Fibroblast of skin of left biceps (primary cell): ENCODE results near the gene FPR1.

Source experiments
- DNase-seq, 2 experiments: peaks; one replicate each; pipeline ENCODE4 v3.0.0-alpha.2; 2013; ENCODE audit warnings: low read depth in 2 of 2

FPR1 gene

GRCh38 chr19:51704626-51705025, 47.1 kb downstream of the FPR1 start:
- DNase-seq = no peak

DNA sequence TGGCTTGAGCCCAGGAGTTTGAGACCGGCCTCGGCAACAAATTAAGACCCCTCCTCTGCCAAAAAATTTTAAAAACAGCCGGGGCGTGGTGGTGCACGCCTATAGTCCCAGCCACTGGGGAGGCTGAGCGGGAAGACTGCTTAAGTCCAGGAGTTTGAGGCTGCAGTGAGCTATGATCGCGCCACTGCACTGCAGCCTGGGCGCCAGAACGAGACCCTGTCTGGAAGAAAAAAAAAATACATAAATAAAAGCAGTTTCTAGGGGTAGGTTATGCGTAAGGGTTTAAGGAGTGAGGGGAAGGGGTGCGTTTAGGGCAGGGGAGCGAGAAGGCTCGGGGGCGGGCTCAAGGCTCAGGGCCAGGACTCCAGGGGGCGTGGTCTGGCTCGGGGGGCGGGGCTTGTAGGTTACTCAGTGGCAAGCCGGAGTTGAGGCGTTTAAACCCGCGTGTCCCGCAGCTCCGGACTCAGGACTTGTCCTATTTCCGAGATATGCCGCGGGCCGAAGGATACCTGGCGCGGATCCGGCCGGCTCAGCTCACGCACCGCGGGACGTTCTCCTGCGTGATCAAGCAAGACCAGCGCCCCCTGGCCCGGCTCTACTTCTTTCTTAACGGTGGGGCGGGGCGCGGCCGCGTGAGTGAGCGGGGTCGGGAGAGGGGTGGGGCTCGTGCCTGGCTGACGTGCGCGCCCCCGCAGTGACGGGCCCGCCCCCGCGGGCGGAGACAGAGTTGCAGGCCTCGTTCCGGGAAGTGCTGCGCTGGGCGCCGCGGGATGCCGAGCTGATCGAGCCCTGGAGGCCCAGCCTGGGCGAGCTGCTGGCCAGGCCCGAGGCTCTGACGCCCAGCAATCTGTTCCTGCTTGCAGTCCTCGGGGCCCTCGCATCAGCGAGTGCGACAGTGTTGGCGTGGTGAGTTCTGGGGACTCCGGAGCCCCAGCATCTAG, 47.8 kb downstream of the FPR1 start:
- peak; percentile 82 to 83 for DNase-seq

- DNase-seq = no peak
Measured at GRCh38 chr19:51702825-51703574, 48.7 kb downstream of the FPR1 start.

GRCh38 chr19:51702103-51702824, 49.4 kb downstream of the FPR1 start:
- DNase-seq = no peak

DNA sequence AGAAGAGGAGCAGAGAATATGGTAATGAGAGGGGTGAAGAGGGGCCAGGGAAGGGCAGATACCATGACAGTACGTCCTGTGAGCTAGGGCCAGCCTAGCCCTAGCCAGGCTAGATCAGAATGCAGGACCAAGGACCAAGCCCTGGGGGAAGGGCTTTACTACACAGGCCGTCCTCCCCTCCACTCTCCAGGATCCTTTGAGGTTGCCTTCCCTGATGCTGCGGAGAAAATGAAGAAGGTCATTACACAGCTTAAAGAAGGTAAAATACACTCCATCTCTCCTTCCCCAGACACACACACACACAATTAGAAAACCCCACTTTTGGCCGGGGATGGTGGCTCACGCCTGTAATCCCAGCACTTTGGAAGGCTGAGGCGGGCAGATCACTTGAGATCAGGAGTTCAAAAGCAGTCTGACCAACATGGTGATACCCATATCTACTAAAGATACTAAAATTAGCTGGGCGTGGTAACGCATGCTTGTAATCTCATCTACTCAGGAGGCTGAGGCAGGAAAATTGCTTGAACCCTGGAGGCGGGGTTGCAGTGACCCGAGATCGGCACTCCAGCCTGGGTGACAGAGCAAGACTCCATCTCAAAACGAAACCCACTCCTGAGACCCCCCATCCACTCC, 50.1 kb downstream of the FPR1 start:
- DNase-seq = no peak

GRCh38 chr19:51699170-51699569, 52.5 kb downstream of the FPR1 start:
- DNase-seq = no peak

DNA sequence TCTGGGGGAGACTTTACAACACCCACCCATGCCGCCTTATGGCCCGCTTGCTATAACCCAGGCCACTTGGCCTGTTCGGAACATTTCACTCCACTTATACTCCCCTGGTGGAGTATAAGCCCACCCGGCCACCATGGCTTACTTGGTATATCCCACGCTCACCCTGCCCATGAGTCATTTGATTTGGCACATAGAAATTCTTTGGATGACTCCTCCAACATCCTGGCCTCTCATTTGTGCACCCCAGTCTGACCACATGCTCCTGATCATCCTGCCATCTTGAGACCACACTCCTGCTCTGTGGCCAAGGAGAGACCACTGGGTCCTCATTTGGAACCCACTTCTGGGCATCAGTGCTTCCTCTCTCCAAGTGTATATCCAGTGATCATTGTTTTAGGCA, 53.4 kb downstream of the FPR1 start:
- no peak for DNase-seq

DNA sequence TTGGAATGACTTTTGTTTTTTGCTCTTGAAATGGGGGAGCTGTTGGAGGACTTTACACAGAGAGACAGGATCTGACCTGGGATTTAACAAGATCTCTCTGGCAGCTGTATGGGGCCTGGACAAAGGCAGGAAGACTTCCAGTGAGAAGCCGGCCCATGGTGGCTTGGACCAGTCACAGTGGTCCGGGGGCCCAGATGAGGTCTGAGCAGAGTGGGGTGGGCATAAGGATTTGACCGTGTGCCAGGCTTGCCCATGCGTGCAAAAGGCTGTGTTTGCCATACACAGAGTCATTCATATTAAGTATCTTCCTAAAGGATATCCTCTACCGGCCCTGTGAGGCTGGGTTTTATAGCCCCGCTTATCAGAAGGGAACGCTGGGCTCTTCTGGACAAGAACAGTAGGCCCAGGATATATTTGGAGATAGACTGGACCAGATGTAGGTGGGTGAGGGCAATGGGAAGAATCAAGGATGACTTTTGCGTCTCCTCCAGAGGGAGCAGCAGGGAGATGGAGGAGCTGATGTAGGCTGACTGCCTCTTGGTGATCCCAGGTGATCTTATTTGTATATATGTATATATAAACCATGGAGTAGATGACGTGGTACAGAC, 54.4 kb downstream of the FPR1 start:
- no peak for DNase-seq

DNA sequence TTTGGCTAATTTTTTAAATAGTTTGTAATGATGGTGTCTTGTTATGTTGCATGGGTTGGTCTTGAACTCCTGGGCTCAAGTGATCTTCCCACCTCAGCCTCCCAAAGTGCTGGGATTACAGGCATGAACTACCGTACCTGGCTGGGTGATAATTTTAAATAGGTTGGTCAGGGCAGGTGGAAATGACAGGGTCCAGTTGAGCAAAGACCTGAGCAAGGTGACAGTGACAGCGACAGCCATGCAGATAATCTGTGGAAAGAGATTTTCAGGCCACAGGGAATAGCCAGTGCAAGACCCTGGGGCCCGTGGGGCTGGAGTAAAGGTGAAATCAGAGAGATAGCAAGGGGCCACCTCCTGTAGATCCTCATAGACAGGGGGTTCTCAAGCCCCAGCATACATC, 55.1 kb downstream of the FPR1 start:
- no peak for DNase-seq
